Activated CD4-positive, alpha-beta T cell treated with anti-CD3 and anti-CD28 coated beads, Interleukin-2, amount 50 U/mL, for 16 hours (primary cell): ENCODE data around the gene MAEA.

Source experiments
- DNase-seq: peaks from one replicate; pipeline ENCODE4 v3.0.0-alpha.2; 2020

Gene MAEA

DNA sequence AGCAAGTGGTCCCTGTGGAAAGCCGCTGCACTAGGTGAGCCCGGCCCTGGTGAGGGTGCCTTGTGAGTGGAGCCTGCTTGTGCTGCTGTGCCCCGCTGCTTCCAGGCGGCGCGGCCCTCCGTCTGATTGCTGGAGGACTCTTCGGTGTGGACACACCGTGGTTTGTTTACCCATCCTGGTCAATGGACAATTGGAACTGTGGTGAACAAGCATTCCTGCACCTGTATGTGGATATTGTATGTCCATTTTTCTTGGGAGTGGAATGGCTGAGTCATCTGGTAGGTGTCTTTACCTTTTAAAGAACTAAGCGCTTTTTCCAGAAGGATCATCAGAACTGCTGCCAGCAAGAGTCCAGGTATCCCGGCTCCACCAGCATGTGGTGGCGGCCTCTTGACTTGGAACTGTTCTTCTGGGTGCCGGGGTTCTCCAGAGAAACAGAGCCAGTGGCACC is 15.6 kb downstream of the MAEA start:
- DNase-seq: no peak

- DNase-seq: peak; percentile 50
These were observed 16.2 kb downstream of the MAEA start for GRCh38 chr4:1305781-1306455.

- no peak for DNase-seq
These were observed 18.5 kb downstream of the MAEA start for GRCh38 chr4:1307951-1308735.

- peak; percentile 69 for DNase-seq
These were observed 19.7 kb downstream of the MAEA start for GRCh38 chr4:1309261-1310010.

- no peak for DNase-seq
These were observed 20.5 kb downstream of the MAEA start for GRCh38 chr4:1310031-1310795.

DNA sequence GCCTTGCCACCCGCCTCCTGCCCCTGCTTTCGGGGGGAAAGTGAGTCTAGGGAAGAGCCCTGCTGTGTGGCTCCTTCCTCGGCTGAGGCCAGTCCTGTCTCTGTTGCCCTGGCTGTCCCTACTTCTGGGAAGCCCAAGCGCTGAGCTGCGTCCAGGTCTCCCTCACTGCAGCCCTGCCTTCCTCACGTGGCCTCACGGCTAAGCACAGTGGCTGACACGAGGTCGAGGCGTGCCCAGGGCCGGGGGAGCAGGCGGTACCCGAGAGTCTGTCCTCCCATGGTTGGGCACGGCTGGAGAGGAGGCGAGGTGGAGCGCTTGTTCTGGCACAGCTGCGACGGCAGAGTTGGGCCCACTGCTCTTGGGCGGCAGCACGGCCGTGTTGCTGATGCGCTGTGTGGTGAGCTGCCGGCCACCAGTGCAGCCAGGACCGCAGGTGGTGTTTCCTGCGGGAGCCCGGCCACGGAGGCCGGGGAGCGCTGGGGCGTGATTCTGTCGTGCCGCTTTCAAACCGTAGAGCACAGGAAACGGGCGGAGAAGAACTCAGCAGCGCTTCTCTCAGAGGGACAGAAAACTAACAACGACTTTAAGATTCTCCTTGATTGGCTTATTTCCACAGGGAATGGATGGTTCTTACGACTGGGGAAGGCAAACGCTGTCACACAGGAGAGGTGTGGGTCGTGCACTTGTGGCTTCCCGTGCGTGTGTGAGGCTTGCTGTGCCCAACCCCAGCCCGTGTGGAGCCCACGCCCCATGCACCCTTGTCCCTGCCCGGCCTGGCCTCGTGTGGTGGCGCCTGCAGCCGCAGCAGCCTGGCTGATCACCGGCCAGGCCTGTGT is 21.3 kb downstream of the MAEA start:
- no peak for DNase-seq

DNA sequence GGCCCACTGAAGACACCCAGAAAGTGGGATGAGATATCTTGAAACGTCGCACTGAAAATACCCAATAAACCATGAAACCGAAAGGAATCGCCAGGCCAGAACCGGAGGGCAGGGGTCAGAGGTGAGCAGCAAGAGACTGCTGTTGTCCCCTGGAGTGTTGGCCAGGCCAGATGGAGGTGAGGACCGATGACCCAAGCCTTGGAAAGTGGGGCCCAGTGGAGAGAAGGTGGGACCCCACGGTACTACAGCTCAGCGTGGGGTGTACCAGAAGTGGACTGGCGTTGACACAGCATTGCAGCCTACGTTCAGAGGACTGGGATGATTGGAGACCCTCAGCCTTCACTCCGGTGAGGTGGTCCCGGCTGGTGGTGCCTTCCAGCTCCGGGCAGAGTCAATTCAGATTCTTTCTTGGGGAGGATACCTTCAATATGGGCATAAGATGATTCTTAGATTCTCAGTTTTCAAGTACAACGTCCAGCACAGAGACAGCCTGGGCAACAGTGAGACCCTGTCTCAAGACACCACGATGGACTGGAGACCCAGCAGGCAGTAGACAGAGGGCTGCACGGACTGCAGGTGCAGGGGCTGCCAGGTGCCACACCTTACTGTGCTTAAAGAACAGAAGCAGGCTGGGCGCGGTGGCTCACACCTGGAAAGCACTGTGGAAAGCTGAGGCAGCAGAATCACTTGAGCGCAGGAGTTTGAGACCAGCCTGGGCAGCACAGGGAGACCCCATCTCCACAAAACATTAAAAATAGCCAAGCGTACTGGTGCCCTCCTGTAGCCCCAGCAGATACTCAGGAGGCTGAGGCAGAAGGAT is 23.3 kb downstream of the MAEA start:
- DNase-seq: no peak

DNA sequence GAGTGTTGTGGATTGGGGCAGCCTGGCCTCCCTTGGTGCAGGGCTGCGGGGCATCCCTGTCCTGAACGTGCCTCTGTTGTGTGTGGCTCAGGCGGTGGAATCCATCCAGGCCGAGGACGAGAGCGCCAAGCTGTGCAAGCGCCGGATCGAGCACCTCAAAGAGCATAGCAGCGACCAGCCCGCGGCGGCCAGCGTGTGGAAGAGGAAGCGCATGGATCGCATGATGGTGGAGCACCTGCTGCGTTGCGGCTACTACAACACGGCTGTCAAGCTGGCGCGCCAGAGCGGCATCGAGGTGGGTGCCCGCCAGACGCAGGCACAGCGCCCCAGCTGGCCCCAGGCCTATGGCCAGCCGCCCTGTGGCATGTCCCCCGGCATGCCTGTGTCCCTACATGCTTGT is 25.6 kb downstream of the MAEA start:
- no peak for DNase-seq

GRCh38 chr4:1315836-1316536 is 26.3 kb downstream of the MAEA start:
- DNase-seq: no peak

DNA sequence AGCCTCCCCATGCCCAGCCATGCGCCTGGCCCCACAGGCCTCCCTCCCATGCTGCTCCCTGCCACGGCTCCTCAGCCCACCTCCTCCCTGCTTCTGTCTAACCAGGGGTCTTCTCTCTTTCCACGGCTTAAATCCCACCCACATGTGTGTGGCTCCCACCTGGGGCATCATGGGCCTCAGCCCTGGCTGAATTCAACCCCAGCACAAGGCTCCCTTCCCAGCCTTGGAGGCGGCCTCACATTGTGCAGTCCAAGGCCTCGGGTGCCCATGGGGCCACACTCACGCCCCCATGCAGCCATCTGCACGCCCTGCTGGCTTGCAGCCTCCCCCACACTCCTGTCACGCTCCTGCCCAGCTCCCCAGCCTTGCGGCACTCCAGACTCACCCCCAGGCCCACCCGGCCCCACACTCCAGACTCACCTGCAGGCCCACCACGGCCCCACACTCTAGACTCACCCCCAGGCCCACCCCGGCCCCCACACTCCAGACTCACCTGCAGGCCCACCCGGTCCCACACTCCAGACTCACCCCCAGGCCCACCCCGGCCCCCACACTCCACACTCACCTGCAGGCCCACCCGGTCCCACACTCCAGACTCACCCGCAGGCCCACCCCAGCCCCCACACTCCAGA is 27.0 kb downstream of the MAEA start:
- DNase-seq: no peak

- DNase-seq: no peak
These were observed 27.7 kb downstream of the MAEA start for GRCh38 chr4:1317177-1318045.

- no peak for DNase-seq
These were observed 28.3 kb downstream of the MAEA start for GRCh38 chr4:1318046-1318375.

DNA sequence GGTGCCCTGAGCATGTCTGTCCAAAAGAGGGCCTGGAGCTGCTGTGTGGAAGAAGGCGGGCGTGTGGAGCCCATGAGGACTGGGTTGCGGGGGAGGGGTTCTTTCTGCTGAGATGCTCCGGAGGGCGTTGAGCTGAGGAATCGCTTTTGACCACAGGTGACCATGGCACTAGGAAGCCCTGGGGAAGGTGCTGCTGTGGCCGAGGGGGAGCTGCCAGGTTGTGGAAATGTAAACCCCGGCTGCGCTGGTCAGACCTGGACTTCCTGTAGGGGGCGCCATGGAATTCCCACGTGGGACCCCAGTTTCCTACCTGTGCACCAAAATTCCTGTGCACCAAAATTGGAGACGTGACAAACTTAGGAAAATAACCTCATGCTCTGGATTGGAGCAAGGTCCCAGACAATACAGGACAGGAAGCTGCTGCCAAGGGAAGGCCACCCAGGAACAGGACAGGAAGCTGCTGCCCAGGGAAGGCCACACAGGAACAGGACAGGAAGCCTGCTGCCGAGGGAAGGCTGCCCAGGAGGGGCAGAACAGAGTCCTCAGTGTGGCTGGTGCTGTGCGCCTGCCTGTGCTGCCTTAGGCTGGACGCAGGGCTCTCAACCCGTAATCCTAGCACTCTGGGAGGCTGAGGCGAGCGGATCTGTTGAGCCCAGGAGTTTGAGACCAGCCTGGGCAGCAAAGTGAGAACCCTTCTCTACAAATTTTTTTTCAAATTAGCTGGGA is 29.0 kb downstream of the MAEA start:
- no peak for DNase-seq

DNA sequence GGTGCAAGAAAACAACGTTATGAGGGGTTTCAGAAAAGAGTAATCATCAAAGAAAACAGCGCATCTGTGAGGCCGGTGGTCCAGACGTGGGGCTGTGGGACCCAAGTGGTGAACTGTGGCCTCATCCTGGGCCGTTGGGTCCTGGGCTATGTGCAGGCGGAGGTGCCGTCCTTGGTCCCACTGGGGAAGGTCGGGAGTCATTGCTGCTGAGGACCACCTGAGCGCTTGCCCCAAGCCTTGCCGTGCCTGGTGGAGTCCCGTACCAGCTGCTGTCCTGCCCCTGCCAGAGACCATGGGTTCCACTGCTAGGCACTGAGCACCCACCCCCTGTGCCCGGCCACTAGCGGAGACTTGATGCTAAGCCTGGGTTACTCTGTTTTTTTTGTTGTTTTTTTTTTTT is 31.8 kb downstream of the MAEA start:
- no peak for DNase-seq

DNA sequence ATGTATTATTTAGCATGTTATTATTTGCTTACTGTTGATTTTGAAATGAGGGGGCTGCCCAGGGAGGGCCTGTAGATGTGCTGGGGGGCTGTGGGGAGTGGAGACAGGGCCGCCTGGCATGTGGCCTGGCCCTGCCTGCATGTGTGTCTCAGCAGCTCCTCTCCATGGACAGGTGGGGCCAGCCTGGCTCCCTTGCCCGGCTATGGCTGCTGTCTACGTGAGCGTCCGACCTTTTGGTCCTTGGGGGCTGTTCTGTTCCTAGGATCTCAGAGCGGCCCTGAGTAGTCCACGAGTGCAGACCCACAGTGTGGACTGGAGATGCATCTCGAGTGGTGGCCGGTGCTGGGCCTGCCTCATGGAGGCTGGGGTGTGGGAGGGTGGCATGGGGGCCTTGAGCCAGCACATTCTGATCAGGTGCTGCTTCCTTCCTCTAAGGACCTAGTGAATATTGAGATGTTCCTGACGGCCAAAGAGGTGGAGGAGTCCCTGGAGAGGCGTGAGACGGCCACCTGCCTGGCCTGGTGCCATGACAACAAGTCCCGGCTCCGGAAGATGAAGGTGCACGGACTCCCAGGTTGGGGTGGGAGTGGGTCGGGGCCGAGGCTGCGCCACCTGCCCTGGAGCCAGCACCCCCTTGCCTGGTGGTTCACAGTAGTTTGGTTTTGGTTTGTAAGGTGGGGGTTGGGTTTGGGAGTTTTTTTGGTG is 32.4 kb downstream of the MAEA start:
- DNase-seq: no peak

GRCh38 chr4:1323280-1323634 is 33.6 kb downstream of the MAEA start:
- DNase-seq: no peak

- no peak for DNase-seq
These were observed 34.1 kb downstream of the MAEA start for GRCh38 chr4:1323635-1324442.
